ENCODE measurements around the gene CYP1A2. TPM values are rescaled to one million over a fixed set of nuclear protein-coding genes. Genes with fewer than 3 reads are reported as not detected.

Gene CYP1A2
- total and polyA plus RNA-seq, 5 donors, result 0.07 TPM; not detected in 4

DNA sequence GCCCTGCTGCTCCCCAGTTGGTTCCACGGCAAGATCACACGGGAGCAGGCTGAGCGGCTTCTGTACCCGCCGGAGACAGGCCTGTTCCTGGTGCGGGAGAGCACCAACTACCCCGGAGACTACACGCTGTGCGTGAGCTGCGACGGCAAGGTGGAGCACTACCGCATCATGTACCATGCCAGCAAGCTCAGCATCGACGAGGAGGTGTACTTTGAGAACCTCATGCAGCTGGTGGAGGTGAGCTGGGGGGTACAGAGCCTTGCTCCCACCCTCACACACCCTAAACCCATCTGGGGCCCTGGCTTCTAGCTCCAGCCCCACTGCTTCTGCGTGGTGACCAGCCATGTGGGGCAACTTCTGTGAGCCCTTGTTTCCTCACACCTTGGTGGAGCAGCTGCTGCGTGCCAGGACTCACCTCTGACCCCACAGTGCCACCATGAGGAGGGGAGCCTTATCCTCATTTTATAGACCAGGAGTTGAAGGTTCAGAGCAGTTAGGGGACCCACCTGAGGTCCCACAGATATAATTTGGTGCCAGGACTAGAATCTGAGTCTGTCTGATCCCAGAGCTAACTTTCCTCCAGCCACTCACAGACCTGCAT lies 50.7 kb downstream of the CYP1A2 start:
- intact Hi-C loops (cut with DNase I), result no loop called here
- H3K4me1 ChIP-seq (ENCODE audit: control insufficient read depth, insufficient read depth, low read length), result no peaks in the 10 kb centered on the region
- DNase-seq (no peak), ATAC-seq (no peak)
- H3K27me3 ChIP-seq (ENCODE audit: control insufficient read depth, insufficient read depth), result no peaks in the 10 kb centered on the region
- no peaks in the 10 kb centered on the region for H3K9me3 ChIP-seq (ENCODE audit: control insufficient read depth, low read length)
- no peak overlapping the region for H3K27ac ChIP-seq (ENCODE audit: low read length)
- H3K4me3 ChIP-seq (ENCODE audit: low read length), result no peak overlapping the region
- 84% methylated on average over 16 of the region's 16 CpGs for WGBS

DNA sequence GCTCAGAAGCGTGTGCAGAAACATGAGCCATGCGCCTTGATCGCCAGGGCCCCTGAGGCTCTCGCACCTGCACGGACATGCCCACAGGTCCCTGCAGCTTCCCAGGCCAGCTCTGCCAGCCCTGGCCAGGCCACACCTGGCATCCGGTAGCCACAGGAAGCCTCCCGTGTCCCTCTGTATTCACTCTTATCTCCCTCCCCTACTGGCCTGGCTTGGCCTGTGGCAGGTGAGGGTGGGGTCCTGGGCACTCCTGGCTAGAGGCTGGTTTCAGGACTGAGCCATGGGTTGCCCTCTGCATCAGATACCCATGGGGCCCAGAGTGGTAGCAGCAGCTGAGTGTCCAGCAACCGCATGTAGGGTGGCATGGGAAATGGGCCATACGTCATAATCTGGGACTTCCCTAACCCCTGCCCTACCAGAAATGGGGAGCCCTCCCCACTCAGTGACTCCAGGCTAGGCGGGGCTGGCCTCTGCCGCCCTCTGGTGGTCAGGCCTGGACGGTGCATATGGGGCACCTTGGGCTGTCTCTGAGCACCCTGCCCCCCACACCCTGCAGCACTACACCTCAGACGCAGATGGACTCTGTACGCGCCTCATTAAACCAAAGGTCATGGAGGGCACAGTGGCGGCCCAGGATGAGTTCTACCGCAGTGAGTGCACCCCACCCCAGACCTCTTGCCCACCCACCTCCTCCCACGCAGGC lies 51.4 kb downstream of the CYP1A2 start:
- Histone ChIP-seq H3K27ac (ENCODE audit: low read length) (no peak overlapping the region), H3K4me1 (ENCODE audit: control insufficient read depth, insufficient read depth, low read length) (no peaks in the 10 kb centered on the region), H3K4me3 (ENCODE audit: low read length) (no peak overlapping the region), H3K27me3 (ENCODE audit: control insufficient read depth, insufficient read depth) (no peaks in the 10 kb centered on the region), H3K9me3 (ENCODE audit: control insufficient read depth, low read length) (no peaks in the 10 kb centered on the region)
- ATAC-seq, result peak; percentile 84 to 85
- DNase-seq, result peak; percentile 66 to 92 (median 89)
- intact Hi-C loops (cut with DNase I), result no loop called here
- 54% methylated on average over 18 of the region's 18 CpGs for WGBS

DNA sequence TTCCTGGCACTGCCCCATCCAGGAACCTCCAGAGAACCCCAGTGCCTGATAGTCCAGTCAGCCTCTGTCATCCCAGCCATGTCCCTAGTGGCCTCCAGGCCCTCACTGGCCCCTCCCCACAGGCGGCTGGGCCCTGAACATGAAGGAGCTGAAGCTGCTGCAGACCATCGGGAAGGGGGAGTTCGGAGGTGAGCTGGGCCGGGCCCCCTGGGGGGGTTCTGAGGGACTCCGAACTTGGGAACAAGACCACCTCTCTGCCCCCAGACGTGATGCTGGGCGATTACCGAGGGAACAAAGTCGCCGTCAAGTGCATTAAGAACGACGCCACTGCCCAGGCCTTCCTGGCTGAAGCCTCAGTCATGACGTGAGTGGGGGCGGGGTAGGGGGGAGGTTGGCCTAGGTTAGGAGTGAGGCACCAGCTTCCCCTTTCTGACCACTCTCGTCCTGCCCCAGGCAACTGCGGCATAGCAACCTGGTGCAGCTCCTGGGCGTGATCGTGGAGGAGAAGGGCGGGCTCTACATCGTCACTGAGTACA lies 52.0 kb downstream of the CYP1A2 start:
- Histone ChIP-seq H3K4me3 (ENCODE audit: low read length) (no peak overlapping the region), H3K9me3 (ENCODE audit: control insufficient read depth, low read length) (no peaks in the 10 kb centered on the region), H3K27me3 (ENCODE audit: control insufficient read depth, insufficient read depth) (no peaks in the 10 kb centered on the region), H3K27ac (ENCODE audit: low read length) (no peak overlapping the region), H3K4me1 (ENCODE audit: control insufficient read depth, insufficient read depth, low read length) (no peaks in the 10 kb centered on the region)
- ATAC-seq (peak; percentile 1 to 6), DNase-seq (peak in 2 of 3 donors; percentile 61 to 63)
- WGBS, result 83% methylated on average over 20 of the region's 20 CpGs
- intact Hi-C loops (cut with DNase I), result no loop called here

DNA sequence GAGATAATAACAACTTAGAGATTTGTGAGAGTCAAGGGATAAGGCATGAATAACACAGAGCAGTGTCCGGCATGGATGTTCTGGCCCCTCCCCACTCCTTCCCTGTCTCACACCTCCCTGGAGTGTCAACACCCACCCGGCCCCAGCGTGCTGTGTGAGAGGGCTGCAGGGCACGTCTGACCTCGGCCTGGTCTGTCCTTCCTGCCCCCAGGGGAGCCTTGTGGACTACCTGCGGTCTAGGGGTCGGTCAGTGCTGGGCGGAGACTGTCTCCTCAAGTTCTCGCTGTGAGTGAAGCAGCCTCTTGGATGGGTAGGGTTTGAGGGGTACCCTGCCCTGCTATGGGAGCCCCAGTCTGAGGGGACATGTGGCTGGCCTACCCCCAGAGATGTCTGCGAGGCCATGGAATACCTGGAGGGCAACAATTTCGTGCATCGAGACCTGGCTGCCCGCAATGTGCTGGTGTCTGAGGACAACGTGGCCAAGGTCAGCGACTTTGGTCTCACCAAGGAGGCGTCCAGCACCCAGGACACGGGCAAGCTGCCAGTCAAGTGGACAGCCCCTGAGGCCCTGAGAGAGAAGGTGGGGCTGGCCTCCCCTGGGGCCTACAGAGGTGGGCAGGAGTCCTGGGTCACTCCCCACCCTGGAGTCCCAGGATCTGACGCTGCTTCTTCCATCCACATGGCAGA lies 52.8 kb downstream of the CYP1A2 start:
- Histone ChIP-seq H3K9me3 (ENCODE audit: control insufficient read depth, low read length) (no peaks in the 10 kb centered on the region), H3K27ac (ENCODE audit: low read length) (no peak overlapping the region), H3K27me3 (ENCODE audit: control insufficient read depth, insufficient read depth) (no peaks in the 10 kb centered on the region), H3K4me1 (ENCODE audit: control insufficient read depth, insufficient read depth, low read length) (no peaks in the 10 kb centered on the region), H3K4me3 (ENCODE audit: low read length) (no peak overlapping the region)
- intact Hi-C loops (cut with DNase I), result no loop called here
- DNase-seq (peak in 1 of 3 donors; percentile 67), ATAC-seq (no peak)
- WGBS, result 78% methylated on average over 18 of the region's 18 CpGs

DNA sequence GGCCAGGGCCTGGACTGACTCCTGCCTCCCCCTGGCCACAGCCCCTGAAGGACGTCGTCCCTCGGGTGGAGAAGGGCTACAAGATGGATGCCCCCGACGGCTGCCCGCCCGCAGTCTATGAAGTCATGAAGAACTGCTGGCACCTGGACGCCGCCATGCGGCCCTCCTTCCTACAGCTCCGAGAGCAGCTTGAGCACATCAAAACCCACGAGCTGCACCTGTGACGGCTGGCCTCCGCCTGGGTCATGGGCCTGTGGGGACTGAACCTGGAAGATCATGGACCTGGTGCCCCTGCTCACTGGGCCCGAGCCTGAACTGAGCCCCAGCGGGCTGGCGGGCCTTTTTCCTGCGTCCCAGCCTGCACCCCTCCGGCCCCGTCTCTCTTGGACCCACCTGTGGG lies 53.6 kb downstream of the CYP1A2 start:
- no peaks in the 10 kb centered on the region for H3K4me1 ChIP-seq (ENCODE audit: control insufficient read depth, insufficient read depth, low read length)
- WGBS, result 92% methylated on average over 20 of the region's 20 CpGs
- H3K27me3 ChIP-seq (ENCODE audit: control insufficient read depth, insufficient read depth), result no peaks in the 10 kb centered on the region
- DNase-seq (peak in 1 of 3 donors; percentile 58), ATAC-seq (no peak)
- no peak overlapping the region for H3K27ac ChIP-seq (ENCODE audit: low read length)
- H3K9me3 ChIP-seq (ENCODE audit: control insufficient read depth, low read length), result no peaks in the 10 kb centered on the region
- H3K4me3 ChIP-seq (ENCODE audit: low read length), result no peak overlapping the region
- intact Hi-C loops (cut with DNase I), result no loop called here

DNA sequence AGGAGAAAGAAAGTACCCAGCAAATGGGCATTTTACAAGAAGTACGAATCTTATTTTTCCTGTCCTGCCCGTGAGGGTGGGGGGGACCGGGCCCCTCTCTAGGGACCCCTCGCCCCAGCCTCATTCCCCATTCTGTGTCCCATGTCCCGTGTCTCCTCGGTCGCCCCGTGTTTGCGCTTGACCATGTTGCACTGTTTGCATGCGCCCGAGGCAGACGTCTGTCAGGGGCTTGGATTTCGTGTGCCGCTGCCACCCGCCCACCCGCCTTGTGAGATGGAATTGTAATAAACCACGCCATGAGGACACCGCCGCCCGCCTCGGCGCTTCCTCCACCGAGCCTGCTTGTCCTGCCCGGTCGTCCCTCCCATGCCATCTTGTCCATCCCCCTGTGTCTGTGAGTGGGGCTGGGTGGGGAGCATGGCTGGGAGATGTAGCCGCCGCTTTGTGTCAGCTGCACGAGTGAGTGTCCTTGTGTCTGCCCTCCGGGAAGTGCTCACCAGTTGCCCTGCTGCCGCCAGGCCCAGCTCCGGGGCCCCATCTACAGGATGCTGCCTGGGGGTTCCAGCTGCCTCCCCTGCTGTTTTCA lies 54.3 kb downstream of the CYP1A2 start:
- DNase-seq (peak in 1 of 3 donors; percentile 55), ATAC-seq (no peak)
- H3K4me1 ChIP-seq (ENCODE audit: control insufficient read depth, insufficient read depth, low read length), result no peaks in the 10 kb centered on the region
- H3K9me3 ChIP-seq (ENCODE audit: control insufficient read depth, low read length), result no peaks in the 10 kb centered on the region
- intact Hi-C loops (cut with DNase I), result no loop called here
- H3K27me3 ChIP-seq (ENCODE audit: control insufficient read depth, insufficient read depth), result no peaks in the 10 kb centered on the region
- 88% methylated on average over 31 of the region's 31 CpGs for WGBS
- H3K27ac ChIP-seq (ENCODE audit: low read length), result no peak overlapping the region
- no peak overlapping the region for H3K4me3 ChIP-seq (ENCODE audit: low read length)

DNA sequence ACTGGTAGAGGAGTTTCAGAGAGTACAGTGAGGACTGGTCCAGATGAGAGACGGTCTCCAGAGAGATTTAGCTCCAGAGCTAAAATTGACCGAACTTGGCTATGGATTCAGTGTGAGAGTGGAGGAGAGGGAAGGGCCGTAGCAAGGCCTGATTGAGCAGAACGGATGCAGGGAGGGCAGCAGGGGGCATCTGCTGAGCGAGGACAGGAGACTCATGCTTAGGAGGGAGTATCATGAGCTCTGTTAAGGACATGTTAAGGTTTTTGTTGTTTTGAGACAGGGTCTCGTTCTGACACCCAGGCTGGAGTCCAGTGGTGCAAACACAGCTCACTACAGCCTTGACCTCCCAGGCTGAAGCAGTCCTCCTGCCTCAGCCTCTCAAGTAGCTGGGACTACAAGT lies 56.3 kb downstream of the CYP1A2 start:
- ATAC-seq (no peak), DNase-seq (peak in 1 of 3 donors; percentile 12)
- no peak overlapping the region for H3K4me3 ChIP-seq (ENCODE audit: low read length)
- 44% methylated on average over 6 of the region's 6 CpGs for WGBS
- H3K9me3 ChIP-seq (ENCODE audit: control insufficient read depth, low read length), result no peaks in the 10 kb centered on the region
- H3K27me3 ChIP-seq (ENCODE audit: control insufficient read depth, insufficient read depth), result no peaks in the 10 kb centered on the region
- intact Hi-C loops (cut with DNase I), result no loop called here
- H3K27ac ChIP-seq (ENCODE audit: low read length), result no peak overlapping the region
- no peaks in the 10 kb centered on the region for H3K4me1 ChIP-seq (ENCODE audit: control insufficient read depth, insufficient read depth, low read length)

Small RNAs within 50 kb of the gene (microRNA-seq; reads per million reads assigned to microRNA genes)
- 0 reads per million in 2 donors for gene MIR4513

Other genes with a start within 250 kb of the CYP1A2 start
- gene ARID3B, start 207.6 kb upstream of the CYP1A2 start, total RNA-seq, result 1 to 10 TPM; 2.1 to 3.8 (median 2.5) TPM
- 2.1 TPM for gene ARID3B, start 207.6 kb upstream of the CYP1A2 start, polyA plus RNA-seq
- 10 to 100 TPM; 40.0 to 65.1 (median 53.3) TPM for gene CLK3, start 133.0 kb upstream of the CYP1A2 start, total RNA-seq
- gene CLK3, start 133.0 kb upstream of the CYP1A2 start, polyA plus RNA-seq, result 51.4 TPM
- 10 to 100 TPM; 14.1 to 19.7 (median 17.2) TPM for gene EDC3, start 52.8 kb upstream of the CYP1A2 start, total RNA-seq
- gene EDC3, start 52.8 kb upstream of the CYP1A2 start, polyA plus RNA-seq, result 8.6 TPM
- 1 to 10 TPM in 1 of 4 donors, under 1 TPM in 1, not detected in 2; 0.12 to 1.1 TPM for gene CYP1A1, start 23.3 kb upstream of the CYP1A2 start, total RNA-seq
- gene CYP1A1, start 23.3 kb upstream of the CYP1A2 start, polyA plus RNA-seq, result 0.59 TPM
- gene CSK, start 33.2 kb downstream of the CYP1A2 start, total RNA-seq, result 10 to 100 TPM; 52.9 to 68.3 (median 60.9) TPM
- 44.3 TPM for gene CSK, start 33.2 kb downstream of the CYP1A2 start, polyA plus RNA-seq
- gene LMAN1L, start 64.0 kb downstream of the CYP1A2 start, total RNA-seq, result 100 to 1,000 TPM in 3 of 4 donors, 10 to 100 TPM in 1; 66.2 to 216 (median 131) TPM
- gene LMAN1L, start 64.0 kb downstream of the CYP1A2 start, polyA plus RNA-seq, result 84.7 TPM
- 10 to 100 TPM; 13.0 to 31.0 (median 20.9) TPM for gene CPLX3, start 77.8 kb downstream of the CYP1A2 start, total RNA-seq
- 13.3 TPM for gene CPLX3, start 77.8 kb downstream of the CYP1A2 start, polyA plus RNA-seq
- 10 to 100 TPM; 34.9 to 49.3 (median 45.9) TPM for gene ULK3, start 94.3 kb downstream of the CYP1A2 start, total RNA-seq
- 35.0 TPM for gene ULK3, start 94.3 kb downstream of the CYP1A2 start, polyA plus RNA-seq
- gene SCAMP2, start 124.5 kb downstream of the CYP1A2 start, total RNA-seq, result 10 to 100 TPM; 52.2 to 67.1 (median 61.7) TPM
- gene SCAMP2, start 124.5 kb downstream of the CYP1A2 start, polyA plus RNA-seq, result 36.1 TPM
- gene MPI, start 141.2 kb downstream of the CYP1A2 start, total RNA-seq, result 10 to 100 TPM; 39.1 to 59.8 (median 47.7) TPM
- 47.9 TPM for gene MPI, start 141.2 kb downstream of the CYP1A2 start, polyA plus RNA-seq
- 100 to 1,000 TPM; 108 to 128 (median 121) TPM for gene FAM219B, start 158.0 kb downstream of the CYP1A2 start, total RNA-seq
- gene FAM219B, start 158.0 kb downstream of the CYP1A2 start, polyA plus RNA-seq, result 44.9 TPM
- 100 to 1,000 TPM; 802 to 917 (median 853) TPM for gene COX5A, start 189.2 kb downstream of the CYP1A2 start, total RNA-seq
- gene COX5A, start 189.2 kb downstream of the CYP1A2 start, polyA plus RNA-seq, result 2,062 TPM
- gene RPP25, start 207.9 kb downstream of the CYP1A2 start, total RNA-seq, result 1 to 10 TPM; 5.3 to 8.1 (median 6.3) TPM
- 3.5 TPM for gene RPP25, start 207.9 kb downstream of the CYP1A2 start, polyA plus RNA-seq
- 10 to 100 TPM in 1 of 4 donors, 1 to 10 TPM in 3; 4.5 to 10.2 (median 7.4) TPM for gene SCAMP5, start 246.7 kb downstream of the CYP1A2 start, total RNA-seq
- 4.7 TPM for gene SCAMP5, start 246.7 kb downstream of the CYP1A2 start, polyA plus RNA-seq